Naive thymus-derived CD4-positive, alpha-beta T cell (primary cell): ENCODE data around the gene OGFOD2. TPM values are rescaled to one million over a fixed set of nuclear protein-coding genes. Genes with fewer than 3 reads are reported as not detected.
A peak's percentile ranks its signal among the peaks of the same experiment; 100 is the strongest.

Experiments
- ATAC-seq: fragments of 150-1000 bp; cut with Tn5 transposase; 2 replicates; pipeline ENCODE4 v1.10.0; 2021; ENCODE audit warnings: mild to moderate bottlenecking, moderate library complexity
- CTCF ChIA-PET: fragments of 350-600 bp; sonication (Branson Sonifier 250); formaldehyde crosslinking; loops from one replicate; lab custom pipeline; 2021; ENCODE audit warnings: antibody characterized with exemption; lab: Charles Lee
- POLR2A ChIA-PET: fragments of 350-600 bp; sonication (Branson Sonifier 250); formaldehyde crosslinking; loops from one replicate; lab custom pipeline; 2021; ENCODE audit warnings: antibody characterized with exemption, inconsistent platforms; lab: Charles Lee
- DNase-seq, 9 donors: peaks; one replicate each; pipeline versions ENCODE4 v3.0.0 to v3.0.0-alpha.2; 2020 to 2022; ENCODE audit warnings: mixed read lengths in 1 of 9
- H3K27ac ChIP-seq: one replicate; pipeline ENCODE4 v1.7.0; 2013; ENCODE audit warnings: mild to moderate bottlenecking, low read depth, low read length, moderate library complexity
- H3K27me3 ChIP-seq, 2 donors: one replicate each; pipeline ENCODE4 v1.7.0; 2013; ENCODE audit warnings: low read length in 2 of 2, mild to moderate bottlenecking in 2 of 2, moderate library complexity in 2 of 2; ENCODE audit not compliant: control insufficient read depth in 2 of 2, insufficient read depth in 2 of 2
- H3K36me3 ChIP-seq, 3 experiments: 1 replicate in 2 of 3; 2 replicates in 1 of 3; pipeline ENCODE4 v1.7.0; 2013; ENCODE audit warnings: low read length in 3 of 3, mild to moderate bottlenecking in 3 of 3, moderate library complexity in 1 of 3; ENCODE audit not compliant: insufficient read depth in 3 of 3, control insufficient read depth in 2 of 3
- H3K4me1 ChIP-seq, 2 donors: one replicate each; pipeline ENCODE4 v1.7.0; 2013; ENCODE audit warnings: low read length in 2 of 2, mild to moderate bottlenecking in 2 of 2, moderate library complexity in 1 of 2; ENCODE audit not compliant: control insufficient read depth in 2 of 2, insufficient read depth in 2 of 2
- H3K4me3 ChIP-seq: 2 replicates; pipeline ENCODE4 v1.7.0; 2013; ENCODE audit warnings: mild to moderate bottlenecking, low read length
- H3K9me3 ChIP-seq, 3 experiments: 1 replicate in 2 of 3; 2 replicates in 1 of 3; pipeline ENCODE4 v1.7.0; 2013; ENCODE audit warnings: low read length in 3 of 3; ENCODE audit not compliant: control insufficient read depth in 2 of 3
- H3K27ac Mint-ChIP-seq, 9 donors: one replicate each; pipeline ENCODE4 v1.8.0; 2020 to 2022; ENCODE audit warnings: mixed read lengths in 9 of 9, mild to moderate bottlenecking in 8 of 9, moderate library complexity in 5 of 9, inconsistent platforms in 2 of 9
- H3K27me3 Mint-ChIP-seq, 5 donors: one replicate each; pipeline ENCODE4 v1.8.0; 2021 to 2022; ENCODE audit warnings: mixed read lengths in 5 of 5, mild to moderate bottlenecking in 1 of 5
- H3K36me3 Mint-ChIP-seq, 5 donors: one replicate each; pipeline ENCODE4 v1.8.0; 2020 to 2022; ENCODE audit warnings: mixed read lengths in 5 of 5, mild to moderate bottlenecking in 3 of 5, inconsistent platforms in 1 of 5
- H3K4me1 Mint-ChIP-seq, 7 donors: one replicate each; pipeline ENCODE4 v1.8.0; 2020 to 2022; ENCODE audit warnings: mixed read lengths in 7 of 7, mild to moderate bottlenecking in 3 of 7, inconsistent platforms in 1 of 7
- H3K4me3 Mint-ChIP-seq, 10 donors: one replicate each; pipeline ENCODE4 v1.8.0; 2020 to 2022; ENCODE audit warnings: mild to moderate bottlenecking in 10 of 10, mixed read lengths in 10 of 10, moderate library complexity in 6 of 10, inconsistent platforms in 2 of 10
- H3K9me3 Mint-ChIP-seq, 11 donors: one replicate each; pipeline ENCODE4 v1.8.0; 2020 to 2022; ENCODE audit warnings: mixed read lengths in 11 of 11, mild to moderate bottlenecking in 4 of 11, inconsistent platforms in 1 of 11, moderate library complexity in 1 of 11
- intact Hi-C, 2 donors: fragments of 100-400 bp; cut with micrococcal nuclease; formaldehyde crosslinking; loops; one replicate each; pipeline ENCODE4 v1.15.1; 2023
- polyA plus RNA-seq, 2 donors: library from polyadenylated mRNA; unstranded; fragments of 300-500 nt; fragmentation: Illumina TruSeq; gene quantifications; one replicate each; pipeline ENCODE4 v1.2.3, GENCODE V29; 2021
- total RNA-seq, 6 experiments: library from RNA in 5 of 6; stranded (reverse) in 5 of 6; gene quantifications; 1 replicate in 5 of 6; 2 replicates in 1 of 6; pipeline ENCODE4 v1.2.3 and lab custom pipeline; 2021 to 2026

Gene OGFOD2
- total and polyA plus RNA-seq, 7 experiments from 2014 or later: 16.8 to 49.1 (median 21.7) TPM

DNA sequence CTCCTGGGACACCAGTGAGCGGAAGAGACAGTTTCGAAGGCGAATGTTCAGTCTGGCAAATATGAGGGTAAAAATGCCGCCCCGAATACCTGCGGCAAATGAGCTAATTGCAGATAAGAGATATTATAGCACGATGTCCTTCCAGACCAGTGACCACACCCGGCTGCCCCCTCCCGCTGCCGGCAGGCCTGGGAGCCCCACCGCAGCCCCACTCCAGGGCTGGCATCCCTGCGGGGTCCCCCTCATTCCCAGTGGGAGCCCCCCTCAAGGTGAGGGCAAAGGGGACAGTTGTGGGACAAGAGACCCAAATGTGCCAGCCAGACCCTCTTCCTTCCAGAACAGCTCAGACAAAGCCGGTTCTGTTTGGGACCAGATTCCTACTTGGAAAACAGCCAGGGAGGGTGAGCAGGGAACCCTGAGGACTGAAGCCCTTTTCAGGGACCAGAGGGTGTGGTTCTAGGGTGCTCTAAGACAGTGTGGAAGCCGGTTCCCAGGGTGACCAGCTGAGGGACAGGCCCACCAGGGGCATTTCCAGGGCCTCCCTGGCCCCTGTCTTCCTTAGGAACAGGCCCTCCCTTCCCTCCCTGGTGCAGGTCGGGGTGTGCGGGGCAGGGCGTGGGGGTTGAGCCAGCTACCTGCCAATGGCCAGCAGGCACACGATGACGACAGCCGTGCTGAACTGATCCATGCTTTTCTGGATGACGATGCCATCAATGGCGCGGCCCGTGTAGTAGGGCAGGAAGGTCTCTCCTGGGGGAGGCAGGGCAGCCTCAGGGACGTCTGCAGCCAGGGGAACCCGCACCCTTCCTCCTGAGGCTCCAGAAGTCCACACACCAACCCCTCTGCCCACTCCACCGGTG, 25.0 kb upstream of the OGFOD2 start:
- no peaks in the 10 kb centered on the region for H3K36me3 ChIP-seq
- Mint-ChIP-seq H3K36me3 (peaks cover 0 to 5% (median 3%) of the 10 kb centered on the region in 5 donors), H3K4me3 (no peak overlapping the region), H3K9me3 (no peaks in the 10 kb centered on the region), H3K27me3 (no peaks in the 10 kb centered on the region), H3K4me1 (peaks cover 0 to 32% (median 5%) of the 10 kb centered on the region in 7 donors), H3K27ac (no peak overlapping the region)
- no peaks in the 10 kb centered on the region for H3K9me3 ChIP-seq
- H3K27me3 ChIP-seq: no peaks in the 10 kb centered on the region
- peaks cover 0 to 3% of the 10 kb centered on the region in 2 donors for H3K4me1 ChIP-seq
- no peak overlapping the region for H3K4me3 ChIP-seq
- ATAC-seq (no peak), DNase-seq (no peak)
- H3K27ac ChIP-seq: no peak overlapping the region
- CTCF ChIA-PET: interaction anchor here (0.6 to 2.9 kb wide), 4 partner anchors 14 to 156 kb away, joined by 3 to 12 read pairs (median 3); no protein-coding TSS in a partner anchor
- intact Hi-C loops: no loop called here
- POLR2A ChIA-PET: interaction anchor here (0.6 to 1.3 kb wide), 2 partner anchors 33 to 86 kb away, joined by 3 read pairs; no protein-coding TSS in a partner anchor

DNA sequence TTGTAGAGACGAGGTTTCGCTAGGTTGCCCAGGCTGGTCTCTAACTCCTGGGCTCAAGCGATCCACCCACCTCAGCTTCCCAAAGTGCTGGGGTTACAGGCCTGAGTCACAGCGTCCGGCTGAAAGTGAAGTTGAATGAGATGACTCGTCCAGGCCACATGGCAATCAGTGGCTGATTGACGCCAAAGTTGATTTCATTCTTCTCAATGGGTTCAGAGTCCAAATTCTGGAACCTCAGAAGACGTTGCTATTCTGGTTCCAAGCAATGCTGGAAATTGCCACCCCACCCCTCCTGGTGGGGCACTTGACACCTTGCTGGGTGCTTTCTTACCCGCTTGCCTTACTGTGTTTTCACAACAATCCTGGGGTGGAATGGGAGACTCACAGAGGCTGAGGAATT, 23.6 kb upstream of the OGFOD2 start:
- ChIA-PET CTCF (interaction anchor here (0.6 to 6.7 kb wide), 6 partner anchors 69 to 474 kb away, joined by 3 to 57 read pairs (median 6); no protein-coding TSS in a partner anchor), POLR2A (interaction anchor here (0.7 kb wide), 1 partner anchor 54 kb away, joined by 3 read pairs; no protein-coding TSS in a partner anchor)
- Mint-ChIP-seq H3K27me3 (no peaks in the 10 kb centered on the region), H3K4me3 (no peak overlapping the region), H3K9me3 (no peaks in the 10 kb centered on the region), H3K27ac (no peak overlapping the region), H3K36me3 (peaks cover 0 to 5% (median 0%) of the 10 kb centered on the region in 5 donors), H3K4me1 (peaks cover 0 to 23% (median 5%) of the 10 kb centered on the region in 7 donors)
- ATAC-seq: no peak
- H3K4me3 ChIP-seq: no peak overlapping the region
- H3K27me3 ChIP-seq: no peaks in the 10 kb centered on the region
- H3K27ac ChIP-seq: no peak overlapping the region
- no peaks in the 10 kb centered on the region for H3K9me3 ChIP-seq
- no peak for DNase-seq
- peaks cover 0 to 3% of the 10 kb centered on the region in 2 donors for H3K4me1 ChIP-seq
- no peaks in the 10 kb centered on the region for H3K36me3 ChIP-seq
- intact Hi-C loops: no loop called here

DNA sequence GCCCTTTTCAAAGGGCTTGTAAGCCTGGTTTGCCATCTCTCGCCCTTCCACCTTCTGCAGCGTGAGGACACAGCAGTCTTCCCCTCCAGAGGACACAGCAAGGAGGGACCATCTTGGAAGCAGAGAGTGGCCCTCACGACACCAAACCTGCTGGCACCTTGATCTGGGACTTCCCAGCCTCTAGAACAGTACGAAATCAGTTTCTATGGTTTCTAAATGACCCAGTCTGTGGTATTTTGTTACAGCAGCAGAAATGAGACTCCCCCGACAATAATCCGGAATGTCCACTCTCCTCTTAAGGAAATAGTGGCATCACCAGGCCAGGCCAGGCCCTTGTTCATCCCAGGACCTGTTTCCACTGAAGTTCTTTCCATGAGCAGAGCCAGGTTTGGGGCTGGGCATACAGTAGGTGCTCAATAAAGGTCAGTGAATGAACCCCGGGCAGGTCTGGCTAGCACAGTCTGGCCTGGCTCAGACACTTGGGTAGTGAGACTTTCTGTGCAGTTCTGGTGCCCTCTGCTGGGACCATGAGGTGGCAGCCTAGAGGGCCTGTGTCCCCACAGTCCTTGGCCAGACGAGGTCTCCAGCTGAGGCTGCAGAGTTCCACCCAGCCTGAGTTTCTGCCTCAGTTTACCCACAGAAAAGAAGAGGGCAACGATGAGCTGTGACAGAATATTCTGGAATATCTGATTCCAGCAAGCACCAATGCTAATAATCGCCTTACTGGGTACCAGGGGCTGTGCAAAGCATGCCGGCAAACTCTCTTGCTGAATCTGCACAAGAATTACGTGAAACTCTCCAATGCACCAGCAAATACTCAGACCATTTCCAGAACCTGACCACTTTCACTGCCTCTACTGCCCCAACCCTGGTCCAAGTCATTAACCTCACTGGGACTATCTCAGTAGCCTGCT, 22.8 kb upstream of the OGFOD2 start:
- Mint-ChIP-seq H3K9me3 (no peaks in the 10 kb centered on the region), H3K27me3 (no peaks in the 10 kb centered on the region), H3K27ac (peak overlapping the region in 4 of 9 donors; percentile 22 to 51 (median 35)), H3K4me3 (no peak overlapping the region), H3K36me3 (peaks cover 0 to 5% (median 0%) of the 10 kb centered on the region in 5 donors), H3K4me1 (peaks cover 0 to 15% (median 5%) of the 10 kb centered on the region in 7 donors)
- Histone ChIP-seq H3K27ac (no peak overlapping the region), H3K27me3 (no peaks in the 10 kb centered on the region), H3K36me3 (no peaks in the 10 kb centered on the region), H3K9me3 (no peaks in the 10 kb centered on the region), H3K4me1 (peaks cover 0 to under 1% of the 10 kb centered on the region in 2 donors), H3K4me3 (no peak overlapping the region)
- CTCF ChIA-PET: interaction anchor here (0.6 to 6.7 kb wide), 16 partner anchors 17 to 282 kb away, joined by 3 to 57 read pairs (median 6); partner anchors contain the start of gene HIP1R
- DNase-seq (peak; percentile 53 to 73 (median 68)), ATAC-seq (peak; percentile 94)
- intact Hi-C loops: loop anchor here (1.0 kb wide), 5 partner anchors 54 to 286 kb away; partner anchors contain the start of gene DENR (in 1 of the 2)
- POLR2A ChIA-PET: interaction anchor here (0.7 to 0.9 kb wide), 2 partner anchors 55 to 91 kb away, joined by 3 read pairs; no protein-coding TSS in a partner anchor

DNA sequence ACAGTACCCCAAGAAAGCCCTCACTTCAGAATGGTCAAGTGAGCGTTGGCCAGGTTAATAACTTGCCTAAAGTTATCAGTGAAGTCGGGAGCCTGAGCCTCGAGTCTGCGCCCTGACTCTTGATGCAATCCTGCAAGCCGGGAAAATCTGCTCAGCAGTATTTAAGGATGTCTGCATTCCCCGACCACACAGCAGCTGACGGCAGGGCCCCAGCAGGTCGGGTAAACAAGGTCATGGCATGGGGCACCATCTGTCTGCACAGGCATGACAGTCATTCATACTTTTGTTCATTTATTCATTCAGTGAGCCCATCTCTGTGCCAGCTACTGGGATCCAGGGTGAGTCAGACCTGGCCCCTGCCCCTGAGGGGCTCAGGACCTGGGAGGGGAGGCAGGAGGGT, 19.9 kb upstream of the OGFOD2 start:
- no peaks in the 10 kb centered on the region for H3K27me3 ChIP-seq
- ATAC-seq (no peak), DNase-seq (no peak)
- CTCF ChIA-PET: interaction anchor here (1.0 to 6.7 kb wide), 4 partner anchors 86 to 161 kb away, joined by 3 to 57 read pairs (median 14); no protein-coding TSS in a partner anchor
- POLR2A ChIA-PET: interaction anchor here (0.8 kb wide), 1 partner anchor 85 kb away, joined by 4 read pairs; no protein-coding TSS in a partner anchor
- intact Hi-C loops: no loop called here
- no peak overlapping the region for H3K4me3 Mint-ChIP-seq
- no peak overlapping the region for H3K27ac Mint-ChIP-seq
- H3K4me1 ChIP-seq: no peaks in the 10 kb centered on the region
- H3K36me3 Mint-ChIP-seq: peaks cover 0 to 7% (median 0%) of the 10 kb centered on the region in 5 donors
- peaks cover 0 to 7% (median 0%) of the 10 kb centered on the region in 7 donors for H3K4me1 Mint-ChIP-seq
- no peak overlapping the region for H3K4me3 ChIP-seq
- H3K27me3 Mint-ChIP-seq: no peaks in the 10 kb centered on the region
- H3K9me3 ChIP-seq: no peaks in the 10 kb centered on the region
- H3K36me3 ChIP-seq: peaks cover 0 to 8% (median 0%) of the 10 kb centered on the region in 3 experiments
- no peak overlapping the region for H3K27ac ChIP-seq
- no peaks in the 10 kb centered on the region for H3K9me3 Mint-ChIP-seq

DNA sequence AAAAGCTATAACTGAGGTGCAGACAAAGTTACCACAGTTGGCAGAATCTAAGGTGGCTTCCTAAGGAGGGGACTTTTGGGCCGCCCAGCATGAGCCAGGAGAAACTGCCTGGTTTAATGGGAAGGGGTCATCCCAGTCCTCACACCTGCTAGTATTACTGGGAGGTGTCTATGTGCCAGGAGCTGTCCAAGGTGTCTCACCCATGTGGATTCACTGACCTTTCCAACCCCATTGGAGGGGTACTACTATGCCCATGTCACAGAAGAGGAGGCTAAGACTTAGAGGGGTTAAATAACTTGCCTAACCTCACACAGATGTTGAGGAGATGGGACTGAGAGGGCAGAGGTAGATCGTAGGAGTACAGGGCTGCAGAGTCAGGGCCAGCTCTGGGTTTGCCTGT, 19.0 kb upstream of the OGFOD2 start:
- peaks cover 0 to 7% (median 0%) of the 10 kb centered on the region in 7 donors for H3K4me1 Mint-ChIP-seq
- intact Hi-C loops: no loop called here
- Histone ChIP-seq H3K27me3 (no peaks in the 10 kb centered on the region), H3K4me1 (no peaks in the 10 kb centered on the region), H3K36me3 (peaks cover 0 to 9% (median 0%) of the 10 kb centered on the region in 3 experiments), H3K9me3 (no peaks in the 10 kb centered on the region), H3K4me3 (no peak overlapping the region), H3K27ac (no peak overlapping the region)
- no peak overlapping the region for H3K27ac Mint-ChIP-seq
- H3K27me3 Mint-ChIP-seq: no peaks in the 10 kb centered on the region
- peaks cover 0 to 9% (median 0%) of the 10 kb centered on the region in 5 donors for H3K36me3 Mint-ChIP-seq
- ATAC-seq: no peak
- no peak overlapping the region for H3K4me3 Mint-ChIP-seq
- ChIA-PET CTCF (interaction anchor here (4.6 to 6.7 kb wide), 2 partner anchors 96 to 162 kb away, joined by 26 to 57 read pairs; no protein-coding TSS in a partner anchor), POLR2A (interaction anchor here (1.8 kb wide), 1 partner anchor 68 kb away, joined by 7 read pairs; no protein-coding TSS in a partner anchor)
- DNase-seq: no peak
- H3K9me3 Mint-ChIP-seq: no peaks in the 10 kb centered on the region
